K562 treated with DMSO at 1 percent for 12 hours (cell line): Measurements from ENCODE around the gene TIMM22. TPM values are rescaled to one million over a fixed set of nuclear protein-coding genes. Genes with fewer than 3 reads are reported as not detected.

Experiments
- total RNA-seq: library from RNA; unstranded; fragments of 300-600 nt; gene quantifications from 2 replicates; pipeline ENCODE4 v1.2.3, GENCODE V29; 2022; ENCODE audit not compliant: insufficient read depth

The TIMM22 gene
- 5.3 and 7.5 TPM in 2 replicates for total RNA-seq

GRCh38 chr17:996554-997344 lies at the start of gene TIMM22:
Gene TIMM22, plus strand, starts transcription at chr17:997129. Its CDS starts 14 bp downstream, at chr17:997143.

GRCh38 chr17:979539-980405 lies 17.2 kb upstream of the TIMM22 start, which contains the start of gene NXN:
Gene NXN, minus strand, starts transcription at chr17:979776.

Other genes with a start within 250 kb of the TIMM22 start
- 8.3 and 20.1 TPM in 2 replicates for gene GEMIN4, start 244.9 kb upstream of the TIMM22 start, total RNA-seq
- gene GLOD4, start 214.8 kb upstream of the TIMM22 start, total RNA-seq: 26.4 and 33.4 TPM in 2 replicates
- 11.4 and 15.5 TPM in 2 replicates for gene MRM3, start 214.8 kb upstream of the TIMM22 start, total RNA-seq
- gene NXN, start 17.4 kb upstream of the TIMM22 start, total RNA-seq: 1.0 and 1.7 TPM in 2 replicates
- 0.83 and 2.8 TPM in 2 replicates for gene ABR, start 182.9 kb downstream of the TIMM22 start, total RNA-seq